ENCODE data around the gene CCZ1B. TPM values are rescaled to one million over a fixed set of nuclear protein-coding genes. Genes with fewer than 3 reads are reported as not detected.
"Not testable (repeated sequence)": the region's sequence is repeated elsewhere in the genome, so short reads cannot be mapped to it uniquely, and the experiment has no call there.

The CCZ1B gene
- total RNA-seq, 1 experiment from 2014 or later: 166 TPM

GRCh38 chr7:6862876-6863275 lies 36.8 kb upstream of the CCZ1B start:
- H3K27ac ChIP-seq; DNase-seq; H3K36me3 ChIP-seq (ENCODE audit: low read depth); H2AFZ ChIP-seq; H3K27me3 ChIP-seq (ENCODE audit: insufficient read depth, low read depth); POLR2A ChIA-PET (ENCODE audit: unreplicated experiment); BruUV-seq (replicated peaks); H4K20me1 ChIP-seq (ENCODE audit: insufficient read depth); H3K4me3 ChIP-seq; H3K4me1 ChIP-seq (replicated peaks; ENCODE audit: insufficient read depth); CTCF ChIA-PET; H3K9me2 ChIP-seq (ENCODE audit: insufficient read depth); H3K9me3 ChIP-seq (ENCODE audit: insufficient read depth, low read depth); H3F3A ChIP-seq (ENCODE audit: insufficient read depth, low read depth); H3K4me2 ChIP-seq; intact Hi-C loops (cut with micrococcal nuclease; ENCODE audit: unreplicated experiment); H3K79me2 ChIP-seq (ENCODE audit: low read depth): not testable (repeated sequence)

- peak in 1 of 2 experiments; percentile 83 for DNase-seq
- H3K27me3 ChIP-seq (ENCODE audit: insufficient read depth, low read depth); H3K27ac ChIP-seq; POLR2A ChIA-PET (ENCODE audit: unreplicated experiment); H3K9me3 ChIP-seq (ENCODE audit: insufficient read depth, low read depth); H3K4me2 ChIP-seq; H3K79me2 ChIP-seq (ENCODE audit: low read depth); H4K20me1 ChIP-seq (ENCODE audit: insufficient read depth); H3K9me2 ChIP-seq (ENCODE audit: insufficient read depth); H3K4me1 ChIP-seq (replicated peaks; ENCODE audit: insufficient read depth); H3K4me3 ChIP-seq; H3K36me3 ChIP-seq (ENCODE audit: low read depth); H3F3A ChIP-seq (ENCODE audit: insufficient read depth, low read depth); H2AFZ ChIP-seq; BruUV-seq (replicated peaks): not testable (repeated sequence)
- peak; percentile 91 for TF ChIP-seq CTCF (conservative IDR thresholded peaks at IDR 0.05)
- CTCF ChIA-PET: interaction anchor here (0.6 to 0.9 kb wide), 3 partner anchors 13 to 450 kb away, joined by 3 to 32 read pairs (median 4); no protein-coding TSS in a partner anchor
- intact Hi-C loops (cut with micrococcal nuclease; ENCODE audit: unreplicated experiment): loop anchor here (1.0 to 10.0 kb wide), 2 partner anchors 263 to 342 kb away; partner anchors contain the start of gene INTS15
Measured at GRCh38 chr7:6857721-6858314, 31.7 kb upstream of the CCZ1B start.

GRCh38 chr7:6855563-6856131 lies 29.6 kb upstream of the CCZ1B start:
- H4K20me1 ChIP-seq (ENCODE audit: insufficient read depth); POLR2A ChIA-PET (ENCODE audit: unreplicated experiment); H2AFZ ChIP-seq; H3K79me2 ChIP-seq (ENCODE audit: low read depth); H3K4me1 ChIP-seq (replicated peaks; ENCODE audit: insufficient read depth); H3K27ac ChIP-seq; H3K36me3 ChIP-seq (ENCODE audit: low read depth); H3K27me3 ChIP-seq (ENCODE audit: insufficient read depth, low read depth); H3F3A ChIP-seq (ENCODE audit: insufficient read depth, low read depth); BruUV-seq (replicated peaks); H3K9me2 ChIP-seq (ENCODE audit: insufficient read depth); H3K4me3 ChIP-seq; H3K9me3 ChIP-seq (ENCODE audit: insufficient read depth, low read depth); CTCF ChIA-PET: not testable (repeated sequence)
- H3K4me2 ChIP-seq: peak overlapping the region; percentile 75
- DNase-seq: peak in 1 of 2 experiments; percentile 9
- intact Hi-C loops (cut with micrococcal nuclease; ENCODE audit: unreplicated experiment): loop anchor here (10.0 kb wide), 1 partner anchor 261 kb away; the partner anchor contains the start of gene INTS15

DNA sequence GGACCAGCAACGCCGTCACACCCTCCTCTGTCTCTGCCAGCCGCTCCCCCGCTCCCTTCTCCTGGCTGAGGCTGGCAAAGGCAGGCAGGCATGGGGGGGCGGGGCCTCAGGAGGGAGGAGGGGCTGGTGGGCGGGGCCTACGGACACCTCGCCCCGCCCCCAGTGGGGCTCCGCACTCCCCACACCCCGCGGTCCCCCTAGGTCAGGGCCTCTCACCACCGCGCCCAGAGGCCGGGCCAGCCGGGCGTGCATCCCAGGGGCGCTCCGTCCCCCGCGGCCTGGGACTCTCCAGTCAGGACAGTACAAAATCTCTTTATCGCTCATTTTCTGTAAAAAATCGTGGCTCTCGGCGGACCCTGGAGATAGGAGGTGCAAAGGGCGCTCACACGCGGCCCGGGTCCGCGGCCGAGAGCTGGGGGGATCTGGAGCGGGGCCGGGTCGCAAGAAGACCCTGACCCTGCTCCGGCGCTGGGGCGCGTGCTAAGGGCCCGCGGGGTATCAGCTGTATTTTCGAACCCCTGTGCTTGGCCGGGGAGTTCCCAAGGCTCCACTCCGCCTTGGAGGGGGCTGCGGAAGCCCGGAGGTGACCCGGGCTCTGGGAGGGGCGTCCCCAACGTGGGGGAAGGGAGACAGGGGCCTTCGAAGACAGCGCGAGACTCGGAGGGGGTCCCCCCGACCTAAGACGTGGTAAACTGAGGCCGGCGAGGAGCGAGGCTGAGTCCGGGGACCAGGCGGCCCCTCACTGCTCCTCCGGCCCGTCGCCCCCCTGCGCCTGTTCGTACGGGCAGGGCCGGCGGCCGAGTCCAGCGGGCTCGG lies 28.9 kb upstream of the CCZ1B start:
- H3K4me3 ChIP-seq: peak overlapping the region; percentile 51; the same call in 1 of the 2 replicates
- H3K27me3 ChIP-seq (ENCODE audit: insufficient read depth, low read depth); H3K79me2 ChIP-seq (ENCODE audit: low read depth); H3K27ac ChIP-seq; H3K9me2 ChIP-seq (ENCODE audit: insufficient read depth); CTCF ChIA-PET; POLR2A ChIA-PET (ENCODE audit: unreplicated experiment); H3F3A ChIP-seq (ENCODE audit: insufficient read depth, low read depth); H3K4me1 ChIP-seq (replicated peaks; ENCODE audit: insufficient read depth); H3K36me3 ChIP-seq (ENCODE audit: low read depth); H2AFZ ChIP-seq; BruUV-seq (replicated peaks); H3K9me3 ChIP-seq (ENCODE audit: insufficient read depth, low read depth); H4K20me1 ChIP-seq (ENCODE audit: insufficient read depth): not testable (repeated sequence)
- peak overlapping the region; percentile 75 for H3K4me2 ChIP-seq
- intact Hi-C loops (cut with micrococcal nuclease; ENCODE audit: unreplicated experiment): loop anchor here (10.0 kb wide), 1 partner anchor 260 kb away; the partner anchor contains the start of gene INTS15
- DNase-seq: peak in 1 of 2 experiments; percentile 32

- H4K20me1 ChIP-seq (ENCODE audit: insufficient read depth); H3K36me3 ChIP-seq (ENCODE audit: low read depth); BruUV-seq (replicated peaks); H3K79me2 ChIP-seq (ENCODE audit: low read depth); H3K27me3 ChIP-seq (ENCODE audit: insufficient read depth, low read depth); CTCF ChIA-PET; H3K9me2 ChIP-seq (ENCODE audit: insufficient read depth); H3K4me3 ChIP-seq; H3K4me1 ChIP-seq (replicated peaks; ENCODE audit: insufficient read depth); H3K9me3 ChIP-seq (ENCODE audit: insufficient read depth, low read depth); H3K4me2 ChIP-seq; H2AFZ ChIP-seq; POLR2A ChIA-PET (ENCODE audit: unreplicated experiment); H3F3A ChIP-seq (ENCODE audit: insufficient read depth, low read depth); DNase-seq; H3K27ac ChIP-seq: not testable (repeated sequence)
- intact Hi-C loops (cut with micrococcal nuclease; ENCODE audit: unreplicated experiment): loop anchor here (10.0 kb wide), 1 partner anchor 259 kb away; the partner anchor contains the start of gene INTS15
Measured at GRCh38 chr7:6853681-6854080, 27.6 kb upstream of the CCZ1B start.

DNA sequence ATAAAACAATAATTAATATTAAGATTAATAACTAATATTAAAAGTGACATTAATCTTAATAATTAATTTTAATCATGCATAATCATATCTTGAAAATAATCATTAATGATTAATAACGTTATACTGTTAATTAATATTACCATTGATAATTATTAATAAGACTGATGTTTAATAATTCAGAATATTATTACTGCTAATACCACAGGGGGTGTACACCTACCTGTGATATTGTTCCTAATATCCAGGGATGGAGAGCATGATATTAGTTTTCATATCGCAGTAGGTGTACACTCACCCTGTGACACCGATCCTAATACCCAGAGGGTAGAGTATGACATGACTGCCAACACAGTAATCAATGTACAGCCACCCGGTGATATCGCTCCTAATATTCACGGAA lies 23.1 kb upstream of the CCZ1B start:
- CTCF ChIA-PET; H3K36me3 ChIP-seq (ENCODE audit: low read depth); H3F3A ChIP-seq (ENCODE audit: insufficient read depth, low read depth); intact Hi-C loops (cut with micrococcal nuclease; ENCODE audit: unreplicated experiment); H2AFZ ChIP-seq; H3K27ac ChIP-seq; BruUV-seq (replicated peaks); POLR2A ChIA-PET (ENCODE audit: unreplicated experiment); H3K4me2 ChIP-seq; H4K20me1 ChIP-seq (ENCODE audit: insufficient read depth); H3K9me2 ChIP-seq (ENCODE audit: insufficient read depth); H3K4me3 ChIP-seq; H3K27me3 ChIP-seq (ENCODE audit: insufficient read depth, low read depth); H3K9me3 ChIP-seq (ENCODE audit: insufficient read depth, low read depth); H3K4me1 ChIP-seq (replicated peaks; ENCODE audit: insufficient read depth); DNase-seq; H3K79me2 ChIP-seq (ENCODE audit: low read depth): not testable (repeated sequence)
